K562 (cell line): ENCODE results near the gene DAD1. TPM values are rescaled to one million over a fixed set of nuclear protein-coding genes. Genes with fewer than 3 reads are reported as not detected.

Source experiments
- HNRNPLL ChIP-seq: fragments of 200-400 bp; formaldehyde crosslinking; IDR thresholded peaks from 2 replicates; pipeline ENCODE4 v1.6.1; 2017; ENCODE audit warnings: low read length, low read depth, mild to moderate bottlenecking; ENCODE audit not compliant: poor library complexity, severe bottlenecking
- TFAM ChIP-seq: fragments of 250-450 bp; sonication (Bioruptor Pico); conservative IDR thresholded peaks from 2 replicates; pipeline ENCODE4 v1.5.0; 2021; ENCODE audit warnings: mild to moderate bottlenecking, moderate library complexity
- ZC3H8 ChIP-seq: fragments of 450-650 bp; IDR thresholded peaks from 2 replicates; pipeline ENCODE4 v1.6.1; 2017
- polyA plus RNA-seq, 8 experiments: library from polyadenylated mRNA; depleted of rRNA in 4 of 8; stranded (reverse) in 5 of 8; unstranded in 3 of 8; fragments of >200 nt; fragmentation: Nextera tagmentation in 2 of 8; fragmentation: Illumina TruSeq in 1 of 8; extraction: Ambion mirVana in 2 of 8; extraction: Trizol in 1 of 8; gene quantifications; 2 replicates each; pipeline versions ENCODE4 v1.2.1 to v1.2.3, GENCODE V29; 2011 to 2014; ENCODE audit warnings: inconsistent platforms in 1 of 8, missing spikeins in 1 of 8
- total RNA-seq, 7 experiments: library from RNA; depleted of rRNA in 6 of 7; stranded (reverse); fragments of >200 nt in 6 of 7; fragmentation: Illumina TruSeq in 2 of 7; extraction: Trizol in 2 of 7; gene quantifications; 2 replicates each; pipeline versions ENCODE4 v1.2.1 to v1.2.3, GENCODE V29; 2011 to 2021; ENCODE audit warnings: low replicate concordance in 1 of 7
- TF ChIP-seq, protein P1 (sequence below): fragments of 450-650 bp; IDR thresholded peaks from 2 replicates; pipeline ENCODE4 v1.6.1; 2016; ENCODE audit warnings: mild to moderate bottlenecking, moderate library complexity
- TF ChIP-seq, protein P2 (sequence below), 2 experiments: IDR thresholded peaks; 2 replicates each; pipeline ENCODE4 v1.6.1; 2012; ENCODE audit warnings: improper control_type of control experiment in 2 of 2, low read depth in 2 of 2, low read length in 2 of 2, borderline replicate concordance in 1 of 2
- TF ChIP-seq, protein P3 (sequence below), 2 experiments: fragments of 450-650 bp in 1 of 2; IDR thresholded peaks; 2 replicates each; pipeline ENCODE4 v1.6.1; 2011 to 2017; ENCODE audit warnings: low read depth in 2 of 2, antibody characterized with exemption in 1 of 2, borderline replicate concordance in 1 of 2, low read length in 1 of 2, mild to moderate bottlenecking in 1 of 2, mixed read lengths in 1 of 2; ENCODE audit not compliant: control insufficient read depth in 1 of 2
- TF ChIP-seq, protein P4 (sequence below): fragments of 450-650 bp; IDR thresholded peaks from 2 replicates; pipeline ENCODE4 v1.6.1; 2014; ENCODE audit warnings: low read depth, mild to moderate bottlenecking, moderate library complexity, borderline replicate concordance

DAD1 gene
- total and polyA plus RNA-seq, 9 of the 15 experiments (the other 6 are each of a cell fraction or from before 2014, with no cell fraction given): 104 to 617 (median 222) TPM

DNA sequence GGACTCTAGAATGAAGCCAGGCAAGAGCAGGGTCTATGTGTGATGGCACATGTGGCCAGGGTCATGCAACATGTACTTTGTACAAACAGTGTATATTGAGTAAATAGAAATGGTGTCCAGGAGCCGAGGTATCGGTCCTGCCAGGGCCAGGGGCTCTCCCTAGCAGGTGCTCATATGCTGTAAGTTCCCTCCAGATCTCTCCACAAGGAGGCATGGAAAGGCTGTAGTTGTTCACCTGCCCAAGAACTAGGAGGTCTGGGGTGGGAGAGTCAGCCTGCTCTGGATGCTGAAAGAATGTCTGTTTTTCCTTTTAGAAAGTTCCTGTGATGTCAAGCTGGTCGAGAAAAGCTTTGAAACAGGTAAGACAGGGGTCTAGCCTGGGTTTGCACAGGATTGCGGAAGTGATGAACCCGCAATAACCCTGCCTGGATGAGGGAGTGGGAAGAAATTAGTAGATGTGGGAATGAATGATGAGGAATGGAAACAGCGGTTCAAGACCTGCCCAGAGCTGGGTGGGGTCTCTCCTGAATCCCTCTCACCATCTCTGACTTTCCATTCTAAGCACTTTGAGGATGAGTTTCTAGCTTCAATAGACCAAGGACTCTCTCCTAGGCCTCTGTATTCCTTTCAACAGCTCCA is 39.6 kb downstream of the DAD1 start (continued):
- TF ChIP-seq, protein P1, sequence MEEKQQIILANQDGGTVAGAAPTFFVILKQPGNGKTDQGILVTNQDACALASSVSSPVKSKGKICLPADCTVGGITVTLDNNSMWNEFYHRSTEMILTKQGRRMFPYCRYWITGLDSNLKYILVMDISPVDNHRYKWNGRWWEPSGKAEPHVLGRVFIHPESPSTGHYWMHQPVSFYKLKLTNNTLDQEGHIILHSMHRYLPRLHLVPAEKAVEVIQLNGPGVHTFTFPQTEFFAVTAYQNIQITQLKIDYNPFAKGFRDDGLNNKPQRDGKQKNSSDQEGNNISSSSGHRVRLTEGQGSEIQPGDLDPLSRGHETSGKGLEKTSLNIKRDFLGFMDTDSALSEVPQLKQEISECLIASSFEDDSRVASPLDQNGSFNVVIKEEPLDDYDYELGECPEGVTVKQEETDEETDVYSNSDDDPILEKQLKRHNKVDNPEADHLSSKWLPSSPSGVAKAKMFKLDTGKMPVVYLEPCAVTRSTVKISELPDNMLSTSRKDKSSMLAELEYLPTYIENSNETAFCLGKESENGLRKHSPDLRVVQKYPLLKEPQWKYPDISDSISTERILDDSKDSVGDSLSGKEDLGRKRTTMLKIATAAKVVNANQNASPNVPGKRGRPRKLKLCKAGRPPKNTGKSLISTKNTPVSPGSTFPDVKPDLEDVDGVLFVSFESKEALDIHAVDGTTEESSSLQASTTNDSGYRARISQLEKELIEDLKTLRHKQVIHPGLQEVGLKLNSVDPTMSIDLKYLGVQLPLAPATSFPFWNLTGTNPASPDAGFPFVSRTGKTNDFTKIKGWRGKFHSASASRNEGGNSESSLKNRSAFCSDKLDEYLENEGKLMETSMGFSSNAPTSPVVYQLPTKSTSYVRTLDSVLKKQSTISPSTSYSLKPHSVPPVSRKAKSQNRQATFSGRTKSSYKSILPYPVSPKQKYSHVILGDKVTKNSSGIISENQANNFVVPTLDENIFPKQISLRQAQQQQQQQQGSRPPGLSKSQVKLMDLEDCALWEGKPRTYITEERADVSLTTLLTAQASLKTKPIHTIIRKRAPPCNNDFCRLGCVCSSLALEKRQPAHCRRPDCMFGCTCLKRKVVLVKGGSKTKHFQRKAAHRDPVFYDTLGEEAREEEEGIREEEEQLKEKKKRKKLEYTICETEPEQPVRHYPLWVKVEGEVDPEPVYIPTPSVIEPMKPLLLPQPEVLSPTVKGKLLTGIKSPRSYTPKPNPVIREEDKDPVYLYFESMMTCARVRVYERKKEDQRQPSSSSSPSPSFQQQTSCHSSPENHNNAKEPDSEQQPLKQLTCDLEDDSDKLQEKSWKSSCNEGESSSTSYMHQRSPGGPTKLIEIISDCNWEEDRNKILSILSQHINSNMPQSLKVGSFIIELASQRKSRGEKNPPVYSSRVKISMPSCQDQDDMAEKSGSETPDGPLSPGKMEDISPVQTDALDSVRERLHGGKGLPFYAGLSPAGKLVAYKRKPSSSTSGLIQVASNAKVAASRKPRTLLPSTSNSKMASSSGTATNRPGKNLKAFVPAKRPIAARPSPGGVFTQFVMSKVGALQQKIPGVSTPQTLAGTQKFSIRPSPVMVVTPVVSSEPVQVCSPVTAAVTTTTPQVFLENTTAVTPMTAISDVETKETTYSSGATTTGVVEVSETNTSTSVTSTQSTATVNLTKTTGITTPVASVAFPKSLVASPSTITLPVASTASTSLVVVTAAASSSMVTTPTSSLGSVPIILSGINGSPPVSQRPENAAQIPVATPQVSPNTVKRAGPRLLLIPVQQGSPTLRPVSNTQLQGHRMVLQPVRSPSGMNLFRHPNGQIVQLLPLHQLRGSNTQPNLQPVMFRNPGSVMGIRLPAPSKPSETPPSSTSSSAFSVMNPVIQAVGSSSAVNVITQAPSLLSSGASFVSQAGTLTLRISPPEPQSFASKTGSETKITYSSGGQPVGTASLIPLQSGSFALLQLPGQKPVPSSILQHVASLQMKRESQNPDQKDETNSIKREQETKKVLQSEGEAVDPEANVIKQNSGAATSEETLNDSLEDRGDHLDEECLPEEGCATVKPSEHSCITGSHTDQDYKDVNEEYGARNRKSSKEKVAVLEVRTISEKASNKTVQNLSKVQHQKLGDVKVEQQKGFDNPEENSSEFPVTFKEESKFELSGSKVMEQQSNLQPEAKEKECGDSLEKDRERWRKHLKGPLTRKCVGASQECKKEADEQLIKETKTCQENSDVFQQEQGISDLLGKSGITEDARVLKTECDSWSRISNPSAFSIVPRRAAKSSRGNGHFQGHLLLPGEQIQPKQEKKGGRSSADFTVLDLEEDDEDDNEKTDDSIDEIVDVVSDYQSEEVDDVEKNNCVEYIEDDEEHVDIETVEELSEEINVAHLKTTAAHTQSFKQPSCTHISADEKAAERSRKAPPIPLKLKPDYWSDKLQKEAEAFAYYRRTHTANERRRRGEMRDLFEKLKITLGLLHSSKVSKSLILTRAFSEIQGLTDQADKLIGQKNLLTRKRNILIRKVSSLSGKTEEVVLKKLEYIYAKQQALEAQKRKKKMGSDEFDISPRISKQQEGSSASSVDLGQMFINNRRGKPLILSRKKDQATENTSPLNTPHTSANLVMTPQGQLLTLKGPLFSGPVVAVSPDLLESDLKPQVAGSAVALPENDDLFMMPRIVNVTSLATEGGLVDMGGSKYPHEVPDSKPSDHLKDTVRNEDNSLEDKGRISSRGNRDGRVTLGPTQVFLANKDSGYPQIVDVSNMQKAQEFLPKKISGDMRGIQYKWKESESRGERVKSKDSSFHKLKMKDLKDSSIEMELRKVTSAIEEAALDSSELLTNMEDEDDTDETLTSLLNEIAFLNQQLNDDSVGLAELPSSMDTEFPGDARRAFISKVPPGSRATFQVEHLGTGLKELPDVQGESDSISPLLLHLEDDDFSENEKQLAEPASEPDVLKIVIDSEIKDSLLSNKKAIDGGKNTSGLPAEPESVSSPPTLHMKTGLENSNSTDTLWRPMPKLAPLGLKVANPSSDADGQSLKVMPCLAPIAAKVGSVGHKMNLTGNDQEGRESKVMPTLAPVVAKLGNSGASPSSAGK: no peak
- no peak for TF ChIP-seq TFAM
- TF ChIP-seq, protein P2, sequence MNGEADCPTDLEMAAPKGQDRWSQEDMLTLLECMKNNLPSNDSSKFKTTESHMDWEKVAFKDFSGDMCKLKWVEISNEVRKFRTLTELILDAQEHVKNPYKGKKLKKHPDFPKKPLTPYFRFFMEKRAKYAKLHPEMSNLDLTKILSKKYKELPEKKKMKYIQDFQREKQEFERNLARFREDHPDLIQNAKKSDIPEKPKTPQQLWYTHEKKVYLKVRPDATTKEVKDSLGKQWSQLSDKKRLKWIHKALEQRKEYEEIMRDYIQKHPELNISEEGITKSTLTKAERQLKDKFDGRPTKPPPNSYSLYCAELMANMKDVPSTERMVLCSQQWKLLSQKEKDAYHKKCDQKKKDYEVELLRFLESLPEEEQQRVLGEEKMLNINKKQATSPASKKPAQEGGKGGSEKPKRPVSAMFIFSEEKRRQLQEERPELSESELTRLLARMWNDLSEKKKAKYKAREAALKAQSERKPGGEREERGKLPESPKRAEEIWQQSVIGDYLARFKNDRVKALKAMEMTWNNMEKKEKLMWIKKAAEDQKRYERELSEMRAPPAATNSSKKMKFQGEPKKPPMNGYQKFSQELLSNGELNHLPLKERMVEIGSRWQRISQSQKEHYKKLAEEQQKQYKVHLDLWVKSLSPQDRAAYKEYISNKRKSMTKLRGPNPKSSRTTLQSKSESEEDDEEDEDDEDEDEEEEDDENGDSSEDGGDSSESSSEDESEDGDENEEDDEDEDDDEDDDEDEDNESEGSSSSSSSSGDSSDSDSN (IDR thresholded peaks at IDR 0.05; ENCODE audit: borderline replicate concordance in 1 of 2, low read depth in 2 of 2, low read length in 2 of 2): no peak
- TF ChIP-seq, protein P3, sequence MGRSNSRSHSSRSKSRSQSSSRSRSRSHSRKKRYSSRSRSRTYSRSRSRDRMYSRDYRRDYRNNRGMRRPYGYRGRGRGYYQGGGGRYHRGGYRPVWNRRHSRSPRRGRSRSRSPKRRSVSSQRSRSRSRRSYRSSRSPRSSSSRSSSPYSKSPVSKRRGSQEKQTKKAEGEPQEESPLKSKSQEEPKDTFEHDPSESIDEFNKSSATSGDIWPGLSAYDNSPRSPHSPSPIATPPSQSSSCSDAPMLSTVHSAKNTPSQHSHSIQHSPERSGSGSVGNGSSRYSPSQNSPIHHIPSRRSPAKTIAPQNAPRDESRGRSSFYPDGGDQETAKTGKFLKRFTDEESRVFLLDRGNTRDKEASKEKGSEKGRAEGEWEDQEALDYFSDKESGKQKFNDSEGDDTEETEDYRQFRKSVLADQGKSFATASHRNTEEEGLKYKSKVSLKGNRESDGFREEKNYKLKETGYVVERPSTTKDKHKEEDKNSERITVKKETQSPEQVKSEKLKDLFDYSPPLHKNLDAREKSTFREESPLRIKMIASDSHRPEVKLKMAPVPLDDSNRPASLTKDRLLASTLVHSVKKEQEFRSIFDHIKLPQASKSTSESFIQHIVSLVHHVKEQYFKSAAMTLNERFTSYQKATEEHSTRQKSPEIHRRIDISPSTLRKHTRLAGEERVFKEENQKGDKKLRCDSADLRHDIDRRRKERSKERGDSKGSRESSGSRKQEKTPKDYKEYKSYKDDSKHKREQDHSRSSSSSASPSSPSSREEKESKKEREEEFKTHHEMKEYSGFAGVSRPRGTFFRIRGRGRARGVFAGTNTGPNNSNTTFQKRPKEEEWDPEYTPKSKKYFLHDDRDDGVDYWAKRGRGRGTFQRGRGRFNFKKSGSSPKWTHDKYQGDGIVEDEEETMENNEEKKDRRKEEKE (IDR thresholded peaks at IDR 0.05; ENCODE audit: borderline replicate concordance in 1 of 2, control insufficient read depth in 1 of 2, low read depth in 2 of 2, low read length in 1 of 2): no peak
- no peak for TF ChIP-seq HNRNPLL
- TF ChIP-seq, protein P4, sequence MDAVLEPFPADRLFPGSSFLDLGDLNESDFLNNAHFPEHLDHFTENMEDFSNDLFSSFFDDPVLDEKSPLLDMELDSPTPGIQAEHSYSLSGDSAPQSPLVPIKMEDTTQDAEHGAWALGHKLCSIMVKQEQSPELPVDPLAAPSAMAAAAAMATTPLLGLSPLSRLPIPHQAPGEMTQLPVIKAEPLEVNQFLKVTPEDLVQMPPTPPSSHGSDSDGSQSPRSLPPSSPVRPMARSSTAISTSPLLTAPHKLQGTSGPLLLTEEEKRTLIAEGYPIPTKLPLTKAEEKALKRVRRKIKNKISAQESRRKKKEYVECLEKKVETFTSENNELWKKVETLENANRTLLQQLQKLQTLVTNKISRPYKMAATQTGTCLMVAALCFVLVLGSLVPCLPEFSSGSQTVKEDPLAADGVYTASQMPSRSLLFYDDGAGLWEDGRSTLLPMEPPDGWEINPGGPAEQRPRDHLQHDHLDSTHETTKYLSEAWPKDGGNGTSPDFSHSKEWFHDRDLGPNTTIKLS: no peak
- no peak for TF ChIP-seq ZC3H8
